ENCODE measurements around the gene FRMPD4. TPM values are rescaled to one million over a fixed set of nuclear protein-coding genes. Genes with fewer than 3 reads are reported as not detected.

FRMPD4 gene
- total RNA-seq, 1 experiment from 2014 or later: 0.24 TPM

GRCh38 chrX:12227412-12228041 is 89.3 kb downstream of the FRMPD4 start:
- peaks cover 60 to 62% of the 10 kb centered on the region in 2 experiments for H3K9me3 Mint-ChIP-seq
- no peaks in the 10 kb centered on the region for H3K9me3 ChIP-seq (ENCODE audit: control insufficient read depth, low read depth, low read length)
- H3K79me1 ChIP-seq (ENCODE audit: insufficient read depth, low read depth, low read length, poor library complexity, severe bottlenecking): no peaks in the 10 kb centered on the region
- no CpG with 5 or more reads among the region's 2 CpGs for WGBS (ENCODE audit: extremely low coverage, insufficient read length, low lambda C conversion rate)
- no peak overlapping the region for H3K56ac ChIP-seq (ENCODE audit: insufficient read length, low read depth, low read length)
- H3K4me1 ChIP-seq (ENCODE audit: insufficient read depth, low read length): no peaks in the 10 kb centered on the region
- H3K36me3 Mint-ChIP-seq (ENCODE audit: insufficient read depth in 1 of 3, low read depth in 3 of 3): peaks cover 0 to 2% (median 0%) of the 10 kb centered on the region in 3 experiments; a peak in 1 of 7 replicates
- no peak overlapping the region for H3K4me3 Mint-ChIP-seq
- no peak overlapping the region for H3K4me2 ChIP-seq (ENCODE audit: insufficient read depth, insufficient read length, low read length)
- TF ChIP-seq CTCF (conservative IDR thresholded peaks at IDR 0.05): no peak
- H3K23me2 ChIP-seq (ENCODE audit: insufficient read length, low read depth, low read length, poor library complexity, severe bottlenecking): no peaks in the 10 kb centered on the region
- no peak overlapping the region for H3K4ac ChIP-seq (ENCODE audit: low read depth, low read length)
- H4K8ac ChIP-seq (replicated peaks; ENCODE audit: insufficient read length, low read depth, low read length): no peak overlapping the region
- H2AK5ac ChIP-seq (ENCODE audit: insufficient read length, low read length): no peak overlapping the region
- no peak overlapping the region for H2AFZ ChIP-seq (ENCODE audit: low read length)
- no peak overlapping the region for H4K5ac ChIP-seq (ENCODE audit: insufficient read length, low read depth, low read length)
- H3K27ac ChIP-seq (ENCODE audit: insufficient read length, low read depth, low read length): no peak overlapping the region
- H3K27me3 ChIP-seq (ENCODE audit: insufficient read depth, low read length): no peaks in the 10 kb centered on the region
- no peak overlapping the region for H3K18ac ChIP-seq (ENCODE audit: insufficient read length, low read depth, low read length)
- no peak overlapping the region for H2BK5ac ChIP-seq (ENCODE audit: insufficient read length, low read length)
- no peak overlapping the region for H3T11ph ChIP-seq (ENCODE audit: low read length)
- H3K23ac ChIP-seq (ENCODE audit: insufficient read length, low read depth, low read length): no peak overlapping the region
- H3K79me2 ChIP-seq (ENCODE audit: insufficient read depth, low read length): no peaks in the 10 kb centered on the region
- no peaks in the 10 kb centered on the region for H3K4me1 Mint-ChIP-seq
- no peak overlapping the region for H2BK12ac ChIP-seq (ENCODE audit: insufficient read length, low read depth, low read length)
- no peak overlapping the region for H2BK20ac ChIP-seq (ENCODE audit: low read depth, low read length, poor library complexity, severe bottlenecking)
- H3K14ac ChIP-seq (ENCODE audit: insufficient read depth, low read length): no peak overlapping the region
- no peak overlapping the region for H4K91ac ChIP-seq (ENCODE audit: insufficient read length, low read depth, low read length)
- no peak overlapping the region for H2BK15ac ChIP-seq (ENCODE audit: low read depth, low read length)
- H3K27ac Mint-ChIP-seq: no peak overlapping the region
- H3K27me3 Mint-ChIP-seq (ENCODE audit: low read depth): no peaks in the 10 kb centered on the region; the same call in none of the 2 replicates
- no peak for DNase-seq
- no peak overlapping the region for H3K9ac ChIP-seq (ENCODE audit: extremely low read depth, insufficient read length, low read length)
- H2BK120ac ChIP-seq (ENCODE audit: low read depth, low read length, poor library complexity, severe bottlenecking): no peak overlapping the region
- no peaks in the 10 kb centered on the region for H4K20me1 ChIP-seq (ENCODE audit: control insufficient read depth, insufficient read depth, insufficient read length)

Data from H9 (cell line).